Gastroesophageal sphincter (tissue), 3 donors: ENCODE measurements around the gene TMEM135.

Experiments used
- CTCF ChIP-seq, 4 experiments: fragments of 200-600 bp in 2 of 4; fragments of 450-650 bp in 2 of 4; sonication (generic) in 1 of 4; IDR thresholded peaks; one replicate each; pipeline ENCODE4 v1.5.1; 2017 to 2019; ENCODE audit warnings: antibody characterized with exemption in 4 of 4, mild to moderate bottlenecking in 2 of 4, moderate library complexity in 2 of 4
- POLR2A ChIP-seq, 2 donors: fragments of 450-650 bp; IDR thresholded peaks; one replicate each; pipeline ENCODE4 v1.6.1; 2017; ENCODE audit warnings: antibody characterized with exemption in 2 of 2, mild to moderate bottlenecking in 2 of 2, moderate library complexity in 1 of 2
- POLR2AphosphoS5 ChIP-seq: sonication (generic); formaldehyde crosslinking; IDR thresholded peaks from one replicate; pipeline ENCODE4 v1.6.1; 2017; ENCODE audit warnings: antibody characterized with exemption

GRCh38 chr11:86990031-86990430, 47.7 kb upstream of the TMEM135 start:
- TF ChIP-seq CTCF (IDR thresholded peaks at IDR 0.05) = no peak
- TF ChIP-seq POLR2AphosphoS5 = no peak
- no peak for TF ChIP-seq POLR2A (IDR thresholded peaks at IDR 0.05)
